Esophagus (tissue), 2 donors: ENCODE measurements around the gene SNAP25. TPM values are rescaled to one million over a fixed set of nuclear protein-coding genes. Genes with fewer than 3 reads are reported as not detected.

Experiments
- H3K27ac ChIP-seq, 2 donors: one replicate each; pipeline ENCODE4 v1.5.1; 2013; ENCODE audit warnings: low read depth in 2 of 2, mild to moderate bottlenecking in 2 of 2, inconsistent platforms in 1 of 2, low read length in 1 of 2, moderate library complexity in 1 of 2
- H3K27me3 ChIP-seq, 2 donors: one replicate each; pipeline ENCODE4 v1.6.1; 2013; ENCODE audit warnings: low read length in 2 of 2, control low read depth in 1 of 2, mild to moderate bottlenecking in 1 of 2; ENCODE audit not compliant: insufficient read depth in 2 of 2, control insufficient read depth in 1 of 2
- H3K36me3 ChIP-seq, 2 donors: one replicate each; pipeline ENCODE4 v1.6.1; 2013; ENCODE audit warnings: low read length in 1 of 2; ENCODE audit not compliant: control insufficient read depth in 2 of 2, insufficient read depth in 2 of 2
- H3K4me1 ChIP-seq, 2 donors: one replicate each; pipeline ENCODE4 v1.6.1; 2013; ENCODE audit warnings: low read length in 1 of 2; ENCODE audit not compliant: control insufficient read depth in 2 of 2, insufficient read depth in 2 of 2
- H3K4me3 ChIP-seq, 2 donors: one replicate each; pipeline ENCODE4 v1.5.1; 2013; ENCODE audit warnings: low read length in 2 of 2, mild to moderate bottlenecking in 2 of 2, low read depth in 1 of 2, moderate library complexity in 1 of 2
- H3K9me3 ChIP-seq, 2 donors: one replicate each; pipeline ENCODE4 v1.6.1; 2013; ENCODE audit warnings: mild to moderate bottlenecking in 2 of 2, low read depth in 1 of 2, low read length in 1 of 2, moderate library complexity in 1 of 2; ENCODE audit not compliant: control insufficient read depth in 2 of 2, insufficient read depth in 1 of 2
- WGBS, 2 donors: extraction: QIAGEN DNeasy Blood & Tissue Kit; methylation state at CpG; one replicate each; pipeline ENCODE4 v1.1.7; 2013; 5-methylcytosine and 5-hydroxymethylcytosine counted together
- polyA plus RNA-seq, 2 donors: library from polyadenylated mRNA; stranded (reverse); fragments of 200-250 nt; gene quantifications; one replicate each; pipeline ENCODE4 v1.2.3, GENCODE V29; 2013
- donor health status: healthy with polysubstance abuse.
- donor health status: Bipolar disorder and iron deficiency.

Gene SNAP25
- polyA plus RNA-seq = under 1 TPM; 0.06 to 0.12 TPM

- Histone ChIP-seq H3K9me3 (peaks cover 0 to 2% of the 10 kb centered on the region in 2 donors), H3K36me3 (no peaks in the 10 kb centered on the region), H3K4me1 (peaks cover 0 to 3% of the 10 kb centered on the region in 2 donors), H3K4me3 (peak within 1 kb of the TSS in 1 of 2 donors; percentile 12), H3K27ac (no peak within 1 kb of the TSS), H3K27me3 (peaks cover 7% of the 10 kb centered on the region in 2 donors)
- WGBS, 2 donors = 1% methylated on average over 52 to 53 of the region's 53 CpGs
Measured at GRCh38 chr20:10218536-10219451, at the start of gene SNAP25. Gene SNAP25, plus strand, starts transcription at chr20:10218830. Its CDS starts 56,662 bp downstream, at chr20:10275492.

- no peaks in the 10 kb centered on the region for H3K9me3 ChIP-seq
- H3K27ac ChIP-seq = no peak overlapping the region
- no peaks in the 10 kb centered on the region for H3K4me1 ChIP-seq
- no peaks in the 10 kb centered on the region for H3K27me3 ChIP-seq
- no peaks in the 10 kb centered on the region for H3K36me3 ChIP-seq
- H3K4me3 ChIP-seq = no peak overlapping the region
Measured at GRCh38 chr20:10169752-10170151, 48.9 kb upstream of the SNAP25 start.

DNA sequence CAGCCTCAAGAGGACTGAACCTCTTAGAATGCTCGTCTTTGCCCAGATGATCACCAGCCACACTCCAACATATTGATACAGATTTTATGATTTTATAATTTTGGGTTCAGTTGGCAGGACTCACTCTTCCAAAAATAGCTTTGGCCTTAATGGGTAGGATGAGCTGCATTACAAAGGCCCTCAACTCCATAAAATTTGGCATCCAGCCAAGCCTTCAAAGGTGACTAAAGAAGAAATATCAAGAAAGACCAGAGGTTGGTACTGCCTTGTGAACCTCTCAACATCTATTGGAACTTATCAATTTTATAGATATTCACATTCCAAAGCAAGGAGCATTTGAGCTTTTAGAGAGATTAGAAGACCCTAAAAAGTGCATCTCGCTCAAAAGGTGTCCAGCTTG, 48.4 kb upstream of the SNAP25 start:
- Histone ChIP-seq H3K9me3 (no peaks in the 10 kb centered on the region), H3K4me3 (no peak overlapping the region), H3K27me3 (no peaks in the 10 kb centered on the region), H3K4me1 (no peaks in the 10 kb centered on the region), H3K27ac (no peak overlapping the region), H3K36me3 (no peaks in the 10 kb centered on the region)
- WGBS, 2 donors = 72 to 90% methylated on average over 2 of the region's 2 CpGs

GRCh38 chr20:10171864-10172751, 46.5 kb upstream of the SNAP25 start:
- Histone ChIP-seq H3K27me3 (no peaks in the 10 kb centered on the region), H3K27ac (no peak overlapping the region), H3K4me1 (no peaks in the 10 kb centered on the region), H3K4me3 (peak overlapping the region; percentile 26), H3K9me3 (no peaks in the 10 kb centered on the region), H3K36me3 (no peaks in the 10 kb centered on the region)
- 4% methylated on average over 46 to 47 of the region's 47 CpGs for WGBS, 2 donors

DNA sequence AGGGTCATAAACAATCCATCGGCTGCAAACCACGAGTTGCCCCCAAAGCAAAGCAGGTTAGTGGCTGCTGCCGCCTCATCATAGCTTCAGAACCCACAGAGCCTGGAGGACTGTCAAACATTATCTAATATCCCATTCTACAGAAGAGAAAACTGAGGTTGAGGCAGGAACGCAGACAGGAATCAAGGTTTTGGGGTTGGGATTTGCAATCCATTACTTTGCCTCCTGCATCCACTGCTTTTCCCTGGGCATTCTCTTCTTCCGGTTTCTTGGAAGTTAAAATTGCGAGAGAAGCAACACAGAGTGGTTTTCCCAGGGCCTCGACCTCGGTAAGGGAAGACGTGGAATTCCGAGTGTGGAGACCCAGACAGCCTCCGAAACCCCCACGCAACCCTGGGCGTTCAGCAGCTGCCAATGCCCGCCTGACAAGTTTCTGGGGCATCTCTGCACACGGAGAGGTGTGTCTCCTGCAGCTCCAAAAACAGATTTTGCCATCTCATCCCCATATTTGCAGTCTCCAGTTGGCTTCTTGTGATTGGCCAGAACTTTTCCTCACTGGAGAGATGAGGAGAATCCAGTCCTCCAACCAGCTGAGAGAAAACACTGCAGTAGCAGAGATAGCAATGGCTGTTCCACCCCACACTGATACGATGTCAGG, 45.5 kb upstream of the SNAP25 start:
- no peaks in the 10 kb centered on the region for H3K9me3 ChIP-seq
- H3K36me3 ChIP-seq = no peaks in the 10 kb centered on the region
- H3K27ac ChIP-seq = no peak overlapping the region
- no peaks in the 10 kb centered on the region for H3K4me1 ChIP-seq
- 85 to 86% methylated on average over 16 of the region's 16 CpGs for WGBS, 2 donors
- no peaks in the 10 kb centered on the region for H3K27me3 ChIP-seq
- H3K4me3 ChIP-seq = no peak overlapping the region

GRCh38 chr20:10174400-10174799, 44.2 kb upstream of the SNAP25 start:
- Histone ChIP-seq H3K27ac (no peak overlapping the region), H3K4me1 (no peaks in the 10 kb centered on the region), H3K9me3 (peaks cover 0 to 2% of the 10 kb centered on the region in 2 donors), H3K4me3 (no peak overlapping the region), H3K36me3 (no peaks in the 10 kb centered on the region), H3K27me3 (no peaks in the 10 kb centered on the region)
- 89 to 94% methylated on average over 1 of the region's 1 CpG for WGBS, 2 donors

DNA sequence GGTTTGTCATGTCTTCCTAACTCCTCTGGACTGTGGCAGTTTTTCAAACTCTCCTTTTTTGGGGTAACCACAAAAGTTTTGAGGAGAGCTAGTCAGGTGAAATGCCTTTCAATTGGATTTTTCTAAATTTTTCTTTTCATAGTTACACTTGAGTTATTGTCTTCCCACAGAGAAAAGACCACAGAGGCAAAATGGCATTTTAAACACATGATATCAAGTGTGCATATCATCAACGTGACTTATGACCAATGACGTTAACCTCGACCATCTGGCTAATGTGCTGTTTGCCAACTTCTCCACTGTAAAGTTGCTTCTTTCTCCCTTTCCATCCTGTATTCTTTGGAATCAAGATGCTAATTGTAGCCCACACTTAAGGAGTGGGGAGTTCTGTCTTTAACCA, 41.3 kb upstream of the SNAP25 start:
- Histone ChIP-seq H3K27ac (no peak overlapping the region), H3K4me1 (no peaks in the 10 kb centered on the region), H3K9me3 (peaks cover 0 to 2% of the 10 kb centered on the region in 2 donors), H3K27me3 (no peaks in the 10 kb centered on the region), H3K36me3 (no peaks in the 10 kb centered on the region), H3K4me3 (no peak overlapping the region)
- WGBS, 2 donors = 69 to 73% methylated on average over 3 of the region's 3 CpGs

DNA sequence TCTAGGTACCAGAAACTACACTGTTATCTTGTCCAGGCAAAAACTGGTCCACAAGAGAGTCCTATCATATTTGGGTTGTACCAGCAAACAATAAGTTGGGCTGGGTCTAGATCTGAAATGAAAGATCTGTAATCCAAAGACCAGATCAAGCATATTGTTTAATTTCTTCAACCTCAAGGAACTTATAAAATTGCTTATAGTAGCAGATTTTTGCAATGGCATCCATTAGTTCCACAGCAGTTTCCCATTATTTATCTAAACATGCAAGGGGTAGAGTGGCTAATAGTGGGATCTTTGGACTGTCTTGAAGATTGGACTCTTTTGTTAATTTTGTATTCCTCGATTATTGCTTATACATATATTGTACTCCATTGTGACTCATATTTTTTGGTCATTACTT, 40.5 kb upstream of the SNAP25 start:
- Histone ChIP-seq H3K36me3 (no peaks in the 10 kb centered on the region), H3K4me3 (no peak overlapping the region), H3K27ac (no peak overlapping the region), H3K9me3 (peaks cover 0 to 2% of the 10 kb centered on the region in 2 donors), H3K4me1 (no peaks in the 10 kb centered on the region), H3K27me3 (no peaks in the 10 kb centered on the region)
- 76 to 81% methylated on average over 1 of the region's 1 CpG for WGBS, 2 donors

- Histone ChIP-seq H3K36me3 (no peaks in the 10 kb centered on the region), H3K4me1 (no peaks in the 10 kb centered on the region), H3K27me3 (no peaks in the 10 kb centered on the region), H3K4me3 (no peak overlapping the region), H3K9me3 (peaks cover 0 to 2% of the 10 kb centered on the region in 2 donors), H3K27ac (no peak overlapping the region)
- WGBS, 2 donors = 36 to 41% methylated on average over 3 of the region's 3 CpGs
Measured at GRCh38 chr20:10178727-10179313, 39.8 kb upstream of the SNAP25 start.
